ENCODE results near the gene ADGRG1.

The ADGRG1 gene

GRCh38 chr16:57640612-57641011 lies 12.2 kb downstream of the ADGRG1 start:
- DNase-seq: no peak
- Histone ChIP-seq H3K36me3 (no peaks in the 10 kb centered on the region), H3K27ac (no peak overlapping the region), H3K27me3 (peaks cover 0 to 25% of the 10 kb centered on the region in 2 donors), H3K9me3 (no peaks in the 10 kb centered on the region), H3K4me3 (no peak overlapping the region), H3K4me1 (peaks cover 0 to 24% (median 5%) of the 10 kb centered on the region in 4 donors)
- TF ChIP-seq CTCF (IDR thresholded peaks at IDR 0.05): no peak
- intact Hi-C loops (cut with DNase I; ENCODE audit: low total_unique reads): no loop called here

GRCh38 chr16:57642160-57643135 lies 14.0 kb downstream of the ADGRG1 start:
- Histone ChIP-seq H3K27me3 (peaks cover 0 to 30% of the 10 kb centered on the region in 2 donors), H3K4me1 (peaks cover 0 to 21% (median 3%) of the 10 kb centered on the region in 4 donors), H3K36me3 (no peaks in the 10 kb centered on the region), H3K27ac (no peak overlapping the region), H3K4me3 (no peak overlapping the region), H3K9me3 (no peaks in the 10 kb centered on the region)
- DNase-seq: no peak
- intact Hi-C loops (cut with DNase I; ENCODE audit: low total_unique reads): no loop called here
- no peak for TF ChIP-seq CTCF (IDR thresholded peaks at IDR 0.05)

- Histone ChIP-seq H3K4me1 (peaks cover 0 to 23% (median 3%) of the 10 kb centered on the region in 4 donors), H3K27ac (no peak overlapping the region), H3K27me3 (peaks cover 0 to 30% of the 10 kb centered on the region in 2 donors), H3K36me3 (no peaks in the 10 kb centered on the region), H3K4me3 (no peak overlapping the region), H3K9me3 (no peaks in the 10 kb centered on the region)
- DNase-seq: no peak
- intact Hi-C loops (cut with DNase I; ENCODE audit: low total_unique reads): no loop called here
- no peak for TF ChIP-seq CTCF (IDR thresholded peaks at IDR 0.05)
Measured at GRCh38 chr16:57643147-57643874, 14.9 kb downstream of the ADGRG1 start.

- Histone ChIP-seq H3K36me3 (no peaks in the 10 kb centered on the region), H3K4me1 (peaks cover 0 to 18% (median 3%) of the 10 kb centered on the region in 4 donors), H3K27me3 (peaks cover 0 to 28% of the 10 kb centered on the region in 2 donors), H3K4me3 (no peak overlapping the region), H3K27ac (no peak overlapping the region), H3K9me3 (no peaks in the 10 kb centered on the region)
- intact Hi-C loops (cut with DNase I; ENCODE audit: low total_unique reads): no loop called here
- no peak for TF ChIP-seq CTCF (IDR thresholded peaks at IDR 0.05)
- DNase-seq: no peak
Measured at GRCh38 chr16:57643910-57644309, 15.5 kb downstream of the ADGRG1 start.

GRCh38 chr16:57644383-57645014 lies 16.1 kb downstream of the ADGRG1 start:
- no peak overlapping the region for H3K4me3 ChIP-seq
- H3K4me1 ChIP-seq: peaks cover 0 to 13% (median 0%) of the 10 kb centered on the region in 4 donors
- TF ChIP-seq CTCF (IDR thresholded peaks at IDR 0.05): no peak
- no peaks in the 10 kb centered on the region for H3K9me3 ChIP-seq
- H3K27me3 ChIP-seq: peaks cover 0 to 31% of the 10 kb centered on the region in 2 donors
- H3K36me3 ChIP-seq: no peaks in the 10 kb centered on the region
- intact Hi-C loops (cut with DNase I; ENCODE audit: low total_unique reads): loop anchor here (5.0 kb wide), 1 partner anchor 67 kb away; no protein-coding TSS in a partner anchor
- H3K27ac ChIP-seq: no peak overlapping the region
- DNase-seq: no peak

All from tibial artery (tissue), 4 donors.